Measurements from ENCODE around the gene RASEF. TPM values are rescaled to one million over a fixed set of nuclear protein-coding genes. Genes with fewer than 3 reads are reported as not detected.

Gene RASEF
- total and polyA plus RNA-seq, 2 of the 4 experiments (the other 2 are of a cell fraction): under 0.01 to 0.05 TPM

DNA sequence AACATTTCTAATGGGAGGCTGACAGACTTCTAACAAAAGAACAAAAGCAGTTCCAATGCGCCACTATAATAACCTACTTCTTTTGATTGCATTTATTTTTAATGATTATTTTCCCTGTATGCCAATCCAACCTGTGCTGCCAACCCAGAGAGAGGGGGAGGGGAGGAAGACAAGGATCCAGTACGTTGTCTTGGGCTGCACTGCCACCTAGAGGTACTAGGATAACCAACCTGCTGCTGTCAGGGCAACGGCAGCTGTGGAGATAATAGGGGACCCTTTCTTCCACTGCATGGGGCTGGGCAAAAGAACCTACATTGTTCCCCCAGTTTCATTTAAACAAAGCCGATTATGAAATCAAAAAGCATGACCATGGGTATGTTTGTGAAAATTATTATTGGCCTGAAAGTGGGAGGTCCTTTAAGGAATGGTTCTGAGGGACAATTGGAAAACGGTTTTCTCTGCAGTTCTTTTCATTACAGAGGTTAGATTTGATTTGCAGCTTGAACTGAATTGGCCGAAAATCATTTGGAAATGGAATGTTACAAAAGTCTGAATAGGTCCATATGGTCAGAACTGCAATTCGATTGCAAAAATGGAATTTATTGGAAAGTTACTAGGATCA is 101.3 kb downstream of the RASEF start:
- in situ Hi-C loops (cut with MboI; ENCODE audit: low sequenced_read_pairs) (loop anchor here (25.0 kb wide), 2 partner anchors 1249 to 1449 kb away; no protein-coding TSS in a partner anchor), dilution Hi-C loops (cut with HindIII; ENCODE audit: low sequenced_read_pairs, unreplicated experiment) (no loop called here), intact Hi-C loops (cut with micrococcal nuclease) (loop anchor here (5.0 to 10.0 kb wide), 3 partner anchors 357 to 1277 kb away; partner anchors contain the start of gene TLE1)
- CTCF ChIA-PET: interaction anchor here (0.5 to 1.3 kb wide), 5 partner anchors 9 to 562 kb away, joined by 3 to 4 read pairs (median 3); no protein-coding TSS in a partner anchor
- Histone ChIP-seq H3K79me1 (ENCODE audit: low read depth in 1 of 2, low read length in 2 of 2) (no peaks in the 10 kb centered on the region), H3K23ac (ENCODE audit: low read depth, low read length) (no peak overlapping the region), H3K36me3 (ENCODE audit: control insufficient read depth, insufficient read depth, low read length) (no peaks in the 10 kb centered on the region), H3K18ac (ENCODE audit: low read depth, low read length) (no peak overlapping the region), H3K4me3 (ENCODE audit: insufficient read depth, low read depth, low read length) (no peak overlapping the region), H4K5ac (ENCODE audit: low read depth, low read length) (no peak overlapping the region), H2AK9ac (replicated peaks; ENCODE audit: low read depth, low read length, poor library complexity) (no peak overlapping the region), H2BK120ac (ENCODE audit: low read depth, low read length) (no peak overlapping the region), H2AK5ac (ENCODE audit: low read depth, low read length) (no peak overlapping the region), H2AFZ (replicated peaks; ENCODE audit: low read length, poor library complexity) (no peak overlapping the region), H3K4ac (ENCODE audit: low read depth, low read length) (no peak overlapping the region), H3K9me1 (ENCODE audit: insufficient read depth, low read length) (no peaks in the 10 kb centered on the region), H2BK20ac (ENCODE audit: low read depth, low read length) (no peak overlapping the region), H2BK5ac (ENCODE audit: low read depth, low read length, poor library complexity, severe bottlenecking) (no peak overlapping the region), H2BK15ac (ENCODE audit: low read depth, low read length) (no peak overlapping the region), H3K4me1 (ENCODE audit: control insufficient read depth, insufficient read depth, low read length) (no peaks in the 10 kb centered on the region), H3K14ac (replicated peaks; ENCODE audit: low read depth, low read length) (no peak overlapping the region), H3K27ac (ENCODE audit: insufficient read depth, low read length) (no peak overlapping the region), H4K20me1 (ENCODE audit: insufficient read depth, low read length) (no peaks in the 10 kb centered on the region), H4K8ac (ENCODE audit: low read depth in 2 of 2, low read length in 2 of 2) (no peak overlapping the region), H3K4me2 (ENCODE audit: low read depth, low read length) (no peak overlapping the region), H4K91ac (ENCODE audit: insufficient read depth, low read depth, low read length) (no peak overlapping the region), H3K56ac (ENCODE audit: extremely low read depth, insufficient read depth, low read length) (no peak overlapping the region), H3K27me3 (ENCODE audit: control insufficient read depth, insufficient read depth, low read length) (peaks cover 4% of the 10 kb centered on the region; the same call in 1 of the 2 replicates), H3K9me3 (ENCODE audit: control insufficient read depth, insufficient read depth, low read length) (no peaks in the 10 kb centered on the region), H3K9ac (ENCODE audit: low read depth, low read length) (no peak overlapping the region)
- 33% methylated on average over 2 of the region's 7 CpGs; no CpG with 5 or more reads in 1 of the 2 experiments for WGBS, 2 experiments (ENCODE audit: extremely low coverage in 2 of 2, insufficient read length in 1 of 2)
- TF ChIP-seq POLR2A (IDR thresholded peaks at IDR 0.05; ENCODE audit: low read depth, low read length): no peak
- TF ChIP-seq RCOR1 (IDR thresholded peaks at IDR 0.05; ENCODE audit: insufficient replicate concordance, low read length): no peak
- no peak for TF ChIP-seq CEBPB (IDR thresholded peaks at IDR 0.05; ENCODE audit: low read depth, low read length)
- peak; percentile 70 for TF ChIP-seq SMC3 (IDR thresholded peaks at IDR 0.05; ENCODE audit: low read depth, low read length)
- peak; percentile 88 for TF ChIP-seq RAD21 (IDR thresholded peaks at IDR 0.05; ENCODE audit: low read length)
- TF ChIP-seq CHD1 (IDR thresholded peaks at IDR 0.05; ENCODE audit: low read depth, low read length): no peak
- TF ChIP-seq, protein P1, sequence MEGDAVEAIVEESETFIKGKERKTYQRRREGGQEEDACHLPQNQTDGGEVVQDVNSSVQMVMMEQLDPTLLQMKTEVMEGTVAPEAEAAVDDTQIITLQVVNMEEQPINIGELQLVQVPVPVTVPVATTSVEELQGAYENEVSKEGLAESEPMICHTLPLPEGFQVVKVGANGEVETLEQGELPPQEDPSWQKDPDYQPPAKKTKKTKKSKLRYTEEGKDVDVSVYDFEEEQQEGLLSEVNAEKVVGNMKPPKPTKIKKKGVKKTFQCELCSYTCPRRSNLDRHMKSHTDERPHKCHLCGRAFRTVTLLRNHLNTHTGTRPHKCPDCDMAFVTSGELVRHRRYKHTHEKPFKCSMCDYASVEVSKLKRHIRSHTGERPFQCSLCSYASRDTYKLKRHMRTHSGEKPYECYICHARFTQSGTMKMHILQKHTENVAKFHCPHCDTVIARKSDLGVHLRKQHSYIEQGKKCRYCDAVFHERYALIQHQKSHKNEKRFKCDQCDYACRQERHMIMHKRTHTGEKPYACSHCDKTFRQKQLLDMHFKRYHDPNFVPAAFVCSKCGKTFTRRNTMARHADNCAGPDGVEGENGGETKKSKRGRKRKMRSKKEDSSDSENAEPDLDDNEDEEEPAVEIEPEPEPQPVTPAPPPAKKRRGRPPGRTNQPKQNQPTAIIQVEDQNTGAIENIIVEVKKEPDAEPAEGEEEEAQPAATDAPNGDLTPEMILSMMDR (conservative IDR thresholded peaks at IDR 0.05; ENCODE audit: low read depth, low read length): peak; percentile 89
- ATAC-seq (ENCODE audit: low read depth): peak; percentile 96
- POLR2A ChIA-PET (ENCODE audit: unreplicated experiment): no interaction called here
- no TSS peak for BruUV-seq (replicated peaks)
- DNase-seq: peak; percentile 70
